ENCODE data around the gene EHMT1. TPM values are rescaled to one million over a fixed set of nuclear protein-coding genes. Genes with fewer than 3 reads are reported as not detected.
A peak's percentile ranks its signal among the peaks of the same experiment; 100 is the strongest.
"Not testable (repeated sequence)": the region's sequence is repeated elsewhere in the genome, so short reads cannot be mapped to it uniquely, and the experiment has no call there.

EHMT1 gene
- total RNA-seq, 1 donor from 2014 or later: 71.7 TPM

GRCh38 chr9:137875354-137875753, 256.5 kb downstream of the EHMT1 start:
- DNase-seq (ENCODE audit: low spot score in 2 of 2) (no peak), FAIRE-seq (no peak)

GRCh38 chr9:137875846-137876245, 257.0 kb downstream of the EHMT1 start:
- no peak for FAIRE-seq
- no peak for DNase-seq (ENCODE audit: low spot score in 2 of 2)

- no peak for DNase-seq (ENCODE audit: low spot score in 2 of 2)
- FAIRE-seq: no peak
Measured at GRCh38 chr9:137876269-137876668, 257.5 kb downstream of the EHMT1 start.

- FAIRE-seq (no peak), DNase-seq (ENCODE audit: low spot score in 2 of 2) (no peak)
Measured at GRCh38 chr9:137876781-137877386, 258.1 kb downstream of the EHMT1 start.

- DNase-seq (ENCODE audit: low spot score in 2 of 2): peak; percentile 63 to 76
- FAIRE-seq: not testable (repeated sequence)
Measured at GRCh38 chr9:137877506-137878122, 258.8 kb downstream of the EHMT1 start, which contains the start of gene CACNA1B. TSS of gene CACNA1B (plus strand) at chr9:137877782. CDS start at chr9:137877934, 152 bp downstream.

- DNase-seq (ENCODE audit: low spot score in 2 of 2) (peak; percentile 68 to 70), FAIRE-seq (no peak)
Measured at GRCh38 chr9:137878146-137878941, 259.5 kb downstream of the EHMT1 start.

- DNase-seq (ENCODE audit: low spot score in 2 of 2) (no peak), FAIRE-seq (no peak)
Measured at GRCh38 chr9:137879052-137879451, 260.2 kb downstream of the EHMT1 start.

GRCh38 chr9:137879566-137880150, 260.9 kb downstream of the EHMT1 start:
- DNase-seq (ENCODE audit: low spot score in 2 of 2): no peak
- FAIRE-seq: no peak

GRCh38 chr9:137880160-137880975, 261.6 kb downstream of the EHMT1 start:
- DNase-seq (ENCODE audit: low spot score in 2 of 2) (no peak), FAIRE-seq (no peak)

- DNase-seq (ENCODE audit: low spot score in 2 of 2) (no peak), FAIRE-seq (no peak)
Measured at GRCh38 chr9:137880976-137881530, 262.2 kb downstream of the EHMT1 start.

- FAIRE-seq (no peak), DNase-seq (ENCODE audit: low spot score in 2 of 2) (no peak)
Measured at GRCh38 chr9:137881591-137882505, 263.0 kb downstream of the EHMT1 start.

- DNase-seq (ENCODE audit: low spot score in 2 of 2) (no peak), FAIRE-seq (no peak)
Measured at GRCh38 chr9:137882506-137882821, 263.7 kb downstream of the EHMT1 start.

GRCh38 chr9:137883977-137884376, 265.2 kb downstream of the EHMT1 start:
- FAIRE-seq; DNase-seq (ENCODE audit: low spot score in 2 of 2): not testable (repeated sequence)

GRCh38 chr9:137884547-137884946, 265.7 kb downstream of the EHMT1 start:
- not testable (repeated sequence) for FAIRE-seq; DNase-seq (ENCODE audit: low spot score in 2 of 2)

GRCh38 chr9:137885121-137885520, 266.3 kb downstream of the EHMT1 start:
- FAIRE-seq; DNase-seq (ENCODE audit: low spot score in 2 of 2): not testable (repeated sequence)

Data from frontal cortex (tissue), 4 donors.